ENCODE results near the gene CNDP1. TPM values are rescaled to one million over a fixed set of nuclear protein-coding genes. Genes with fewer than 3 reads are reported as not detected.

CNDP1 gene
- total RNA-seq, 1 experiment from 2014 or later = not detected

- CTCF ChIA-PET = no interaction called here
- H3K4me3 Mint-ChIP-seq (ENCODE audit: low read depth, unreplicated experiment) = no peak overlapping the region
- H3K9me3 Mint-ChIP-seq (ENCODE audit: low read depth, unreplicated experiment) = no peaks in the 10 kb centered on the region
- H3K36me3 Mint-ChIP-seq (ENCODE audit: insufficient read depth, unreplicated experiment) = no peaks in the 10 kb centered on the region
- DNase-seq = no peak
- intact Hi-C loops (cut with micrococcal nuclease; ENCODE audit: unreplicated experiment) = no loop called here
- no TSS peak for BruUV-seq (replicated peaks)
- H3K4me1 Mint-ChIP-seq (ENCODE audit: low read depth, unreplicated experiment) = peaks cover 8% of the 10 kb centered on the region
- no peak for TF ChIP-seq CTCF (IDR thresholded peaks at IDR 0.05; ENCODE audit: unreplicated experiment)
- H3K27me3 Mint-ChIP-seq (ENCODE audit: unreplicated experiment) = no peaks in the 10 kb centered on the region
- no peak overlapping the region for H3K27ac Mint-ChIP-seq (ENCODE audit: unreplicated experiment)
Observed at GRCh38 chr18:74624466-74624865, 90.2 kb downstream of the CNDP1 start.

GRCh38 chr18:74625157-74625556 is 90.9 kb downstream of the CNDP1 start:
- Mint-ChIP-seq H3K4me1 (ENCODE audit: low read depth, unreplicated experiment) (peaks cover 8% of the 10 kb centered on the region), H3K9me3 (ENCODE audit: low read depth, unreplicated experiment) (no peaks in the 10 kb centered on the region), H3K36me3 (ENCODE audit: insufficient read depth, unreplicated experiment) (no peaks in the 10 kb centered on the region), H3K4me3 (ENCODE audit: low read depth, unreplicated experiment) (no peak overlapping the region), H3K27me3 (ENCODE audit: unreplicated experiment) (no peaks in the 10 kb centered on the region), H3K27ac (ENCODE audit: unreplicated experiment) (no peak overlapping the region)
- no peak for TF ChIP-seq CTCF (IDR thresholded peaks at IDR 0.05; ENCODE audit: unreplicated experiment)
- CTCF ChIA-PET = no interaction called here
- BruUV-seq (replicated peaks) = no TSS peak
- no peak for DNase-seq
- intact Hi-C loops (cut with micrococcal nuclease; ENCODE audit: unreplicated experiment) = no loop called here

GRCh38 chr18:74626049-74626874 is 92.0 kb downstream of the CNDP1 start:
- Mint-ChIP-seq H3K36me3 (ENCODE audit: insufficient read depth, unreplicated experiment) (no peaks in the 10 kb centered on the region), H3K27ac (ENCODE audit: unreplicated experiment) (no peak overlapping the region), H3K4me3 (ENCODE audit: low read depth, unreplicated experiment) (no peak overlapping the region), H3K4me1 (ENCODE audit: low read depth, unreplicated experiment) (peaks cover 8% of the 10 kb centered on the region), H3K27me3 (ENCODE audit: unreplicated experiment) (no peaks in the 10 kb centered on the region), H3K9me3 (ENCODE audit: low read depth, unreplicated experiment) (no peaks in the 10 kb centered on the region)
- intact Hi-C loops (cut with micrococcal nuclease; ENCODE audit: unreplicated experiment) = no loop called here
- no TSS peak for BruUV-seq (replicated peaks)
- CTCF ChIA-PET = no interaction called here
- DNase-seq = no peak
- TF ChIP-seq CTCF (IDR thresholded peaks at IDR 0.05; ENCODE audit: unreplicated experiment) = no peak

GRCh38 chr18:74630804-74631203 is 96.5 kb downstream of the CNDP1 start:
- no peak for TF ChIP-seq CTCF (IDR thresholded peaks at IDR 0.05; ENCODE audit: unreplicated experiment)
- intact Hi-C loops (cut with micrococcal nuclease; ENCODE audit: unreplicated experiment) = no loop called here
- no peak overlapping the region for H3K4me3 Mint-ChIP-seq (ENCODE audit: low read depth, unreplicated experiment)
- no peaks in the 10 kb centered on the region for H3K9me3 Mint-ChIP-seq (ENCODE audit: low read depth, unreplicated experiment)
- no peak overlapping the region for H3K27ac Mint-ChIP-seq (ENCODE audit: unreplicated experiment)
- H3K4me1 Mint-ChIP-seq (ENCODE audit: low read depth, unreplicated experiment) = peaks cover 8% of the 10 kb centered on the region
- peaks cover 6% of the 10 kb centered on the region for H3K36me3 Mint-ChIP-seq (ENCODE audit: insufficient read depth, unreplicated experiment)
- H3K27me3 Mint-ChIP-seq (ENCODE audit: unreplicated experiment) = no peaks in the 10 kb centered on the region
- CTCF ChIA-PET = no interaction called here
- no TSS peak for BruUV-seq (replicated peaks)
- DNase-seq = no peak
